GM19043 (cell line): Measurements from ENCODE around the gene TRA2B.

Source experiments
- ATAC-seq: cut with Tn5 transposase; IDR thresholded peaks from one replicate; pipeline ENCODE4 v1.9.1; 2021; ENCODE audit warnings: low read depth; ENCODE audit not compliant: unreplicated experiment

TRA2B gene

DNA sequence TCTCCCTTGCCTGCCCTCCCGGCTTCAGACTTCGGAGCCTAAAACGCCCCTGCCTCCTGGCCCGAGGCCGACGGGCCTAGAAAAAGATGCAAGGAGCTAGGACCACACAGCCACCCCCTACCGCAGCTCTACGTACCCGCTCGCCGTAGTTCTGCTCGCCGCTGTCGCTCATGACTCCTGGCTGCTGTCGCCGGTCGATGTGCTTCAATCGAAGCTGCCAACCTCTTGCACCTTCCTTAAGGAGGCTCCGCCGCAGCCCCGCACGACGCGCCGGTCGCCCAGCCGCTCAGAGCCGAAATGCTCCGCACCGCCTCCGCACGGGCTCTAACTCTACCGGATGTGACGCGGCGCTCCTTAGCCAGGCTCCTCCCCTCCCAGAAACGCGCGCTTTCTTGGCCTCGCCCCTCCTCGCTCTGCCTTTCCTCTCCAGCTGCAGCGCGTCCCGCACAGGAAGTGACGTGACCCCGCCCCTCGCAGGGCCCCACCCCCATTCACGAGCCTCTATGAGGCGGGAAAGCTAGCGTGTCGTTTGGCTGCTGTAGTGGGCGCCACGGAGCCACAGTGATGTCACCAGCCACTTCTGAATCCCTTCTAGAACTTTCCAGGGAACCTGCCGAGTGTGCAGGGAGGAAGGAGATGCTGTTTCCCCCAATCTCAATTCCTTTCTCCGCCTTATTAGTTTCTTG is at the start of gene TRA2B:
Gene TRA2B (minus strand): TSS at position 326 of the 686 bp plus-strand sequence. CDS start 154 bp downstream, at position 172.
- ATAC-seq = peak; percentile 94

DNA sequence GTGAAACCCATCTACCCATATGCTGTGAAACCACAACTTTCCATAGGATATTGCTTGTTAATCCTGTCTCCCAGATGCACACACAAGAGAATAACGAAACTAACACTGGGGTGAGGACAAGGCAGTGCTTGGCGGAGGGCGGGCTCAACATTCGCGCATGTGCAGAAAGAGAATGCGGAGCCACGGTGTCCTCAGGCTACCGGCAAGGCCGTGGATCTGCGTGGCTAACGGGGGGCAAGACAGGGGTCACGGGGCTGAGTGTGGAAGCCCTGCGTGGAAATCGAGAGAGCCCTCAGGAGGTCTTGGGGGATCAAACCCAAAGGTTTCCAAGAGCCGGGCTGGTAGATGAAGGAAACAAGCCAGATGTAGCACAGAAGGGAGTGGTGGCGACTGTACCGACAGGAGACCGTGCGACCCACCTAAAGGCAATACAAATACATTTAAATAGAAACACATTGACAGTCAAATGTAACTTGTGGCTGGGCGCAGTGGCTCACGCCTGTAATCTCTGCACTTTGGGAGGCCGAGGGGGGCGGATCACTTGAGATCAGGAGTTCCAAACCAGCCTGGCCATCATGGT is 48.5 kb upstream of the TRA2B start:
- no peak for ATAC-seq

DNA sequence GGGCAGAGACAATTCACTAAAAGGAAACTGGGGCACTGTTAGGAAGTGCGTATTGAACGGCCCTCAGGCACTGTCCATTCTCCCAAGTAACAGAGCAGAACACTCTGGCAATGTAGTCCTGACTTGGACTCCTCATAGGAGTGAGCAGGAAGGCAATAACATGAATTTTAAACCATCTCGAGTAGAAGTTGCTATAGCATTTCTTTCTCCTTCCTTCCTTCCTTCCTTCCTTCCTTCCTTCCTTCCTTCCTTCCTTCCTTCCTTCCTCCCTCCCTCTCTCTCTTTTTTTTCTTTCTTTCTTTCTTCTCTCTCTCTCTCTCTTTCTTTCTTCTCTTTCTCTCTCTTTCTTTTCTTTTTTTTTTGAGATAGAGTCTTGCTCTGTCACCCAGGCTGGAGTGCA is 46.4 kb upstream of the TRA2B start:
- no peak for ATAC-seq

DNA sequence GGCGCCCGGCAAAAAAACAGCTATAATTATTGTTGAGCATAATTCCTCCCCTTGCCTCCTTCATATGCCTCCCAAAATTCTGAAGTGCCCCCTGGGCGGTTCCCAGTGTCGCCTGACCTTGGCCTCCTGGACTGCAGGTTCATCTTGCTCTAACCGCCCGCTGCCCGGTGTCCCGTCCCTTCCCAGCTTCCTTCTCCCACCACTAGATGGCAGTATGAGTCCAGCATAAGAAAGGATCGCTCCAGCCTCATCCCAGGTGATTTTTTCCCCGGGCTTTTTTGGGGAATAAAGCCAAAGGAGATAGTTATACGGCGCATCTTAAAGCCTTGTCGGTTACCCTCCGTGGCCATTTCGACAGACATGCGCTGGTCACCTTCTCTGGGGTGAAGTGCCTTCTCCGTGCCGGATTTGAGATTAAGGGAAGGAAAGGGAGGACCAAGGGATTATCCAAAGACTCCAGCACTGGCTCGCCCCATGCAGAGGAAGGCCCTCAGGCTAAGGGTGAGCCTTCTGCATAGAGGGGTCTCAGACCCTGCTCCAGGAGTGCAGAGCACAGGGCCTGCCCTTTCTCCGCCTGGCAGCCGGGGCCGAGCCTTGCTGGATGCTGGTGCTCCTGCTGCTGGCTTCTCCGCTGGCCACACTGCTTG is 45.8 kb upstream of the TRA2B start:
- ATAC-seq = no peak

DNA sequence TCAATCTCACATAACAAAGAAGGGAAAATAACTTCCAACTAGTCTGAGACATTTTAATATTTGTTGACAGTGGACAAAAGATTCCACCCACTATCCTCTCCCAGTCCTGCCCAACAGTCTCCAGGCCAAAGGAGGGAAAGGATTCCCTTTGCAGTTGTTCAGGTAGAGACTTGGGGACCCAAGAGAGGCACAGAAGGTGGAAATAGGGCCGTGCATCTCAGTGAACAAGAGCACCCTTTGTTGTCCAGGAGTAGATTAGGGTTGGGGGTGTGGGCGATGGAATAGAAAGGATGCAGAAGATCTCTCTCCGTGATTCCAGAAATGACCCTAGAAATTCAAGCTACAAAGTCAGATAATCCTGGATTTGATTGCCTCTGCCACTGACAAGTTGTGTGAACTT is 44.8 kb upstream of the TRA2B start:
- ATAC-seq = no peak

DNA sequence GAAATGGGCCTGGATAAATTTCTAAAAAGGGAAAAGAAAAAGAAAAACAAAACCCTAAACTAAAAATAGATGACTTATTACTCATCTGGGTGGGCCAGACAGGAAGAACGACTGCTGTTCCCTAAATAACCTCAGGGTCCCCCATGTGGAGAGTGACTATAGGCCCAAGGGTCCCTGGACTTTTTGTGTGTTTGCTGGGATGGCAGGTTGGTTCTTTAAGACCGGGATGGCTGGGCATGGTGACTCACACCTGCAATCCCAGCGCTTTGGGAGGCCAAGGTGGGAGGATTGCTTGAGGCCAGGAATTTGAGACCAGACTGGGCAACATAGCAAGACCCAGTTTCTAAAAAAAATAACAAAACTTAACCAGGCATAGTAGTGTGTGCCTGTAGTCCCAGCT is 43.8 kb upstream of the TRA2B start:
- no peak for ATAC-seq

DNA sequence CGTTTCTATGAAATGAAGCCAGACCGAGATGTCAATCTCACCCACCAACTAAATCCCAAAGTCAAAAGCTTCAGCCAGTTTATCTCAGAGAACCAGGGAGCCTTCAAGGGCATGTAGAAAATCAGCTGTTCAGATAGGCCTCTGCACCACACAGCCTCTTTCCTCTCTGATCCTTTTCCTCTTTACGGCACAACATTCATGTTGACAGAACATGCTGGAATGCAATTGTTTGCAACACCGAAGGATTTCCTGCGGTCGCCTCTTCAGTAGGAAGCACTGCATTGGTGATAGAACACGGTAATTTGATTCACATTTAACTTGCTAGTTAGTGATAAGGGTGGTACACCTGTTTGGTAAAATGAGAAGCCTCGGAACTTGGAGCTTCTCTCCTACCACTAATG is 41.9 kb upstream of the TRA2B start:
- ATAC-seq = no peak

DNA sequence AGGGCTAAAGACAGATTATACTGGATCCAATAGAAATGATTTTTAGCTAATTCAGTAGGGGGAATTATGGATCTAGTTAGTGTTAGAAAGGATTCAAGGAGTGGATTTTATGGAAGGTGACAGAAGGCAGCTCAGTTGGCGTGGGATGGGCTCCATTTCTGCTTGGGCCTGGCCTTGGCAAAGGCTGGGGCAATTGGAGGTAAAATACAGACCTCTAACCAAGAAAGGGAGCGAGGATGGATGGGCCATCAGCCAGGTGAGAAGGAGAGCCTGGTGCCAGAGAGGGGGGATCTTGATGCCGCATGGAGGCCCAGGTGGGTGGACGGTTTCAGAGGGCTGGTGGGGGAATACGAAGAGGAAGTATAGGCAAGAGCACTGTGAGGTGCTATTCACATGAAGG is 40.7 kb upstream of the TRA2B start:
- no peak for ATAC-seq

DNA sequence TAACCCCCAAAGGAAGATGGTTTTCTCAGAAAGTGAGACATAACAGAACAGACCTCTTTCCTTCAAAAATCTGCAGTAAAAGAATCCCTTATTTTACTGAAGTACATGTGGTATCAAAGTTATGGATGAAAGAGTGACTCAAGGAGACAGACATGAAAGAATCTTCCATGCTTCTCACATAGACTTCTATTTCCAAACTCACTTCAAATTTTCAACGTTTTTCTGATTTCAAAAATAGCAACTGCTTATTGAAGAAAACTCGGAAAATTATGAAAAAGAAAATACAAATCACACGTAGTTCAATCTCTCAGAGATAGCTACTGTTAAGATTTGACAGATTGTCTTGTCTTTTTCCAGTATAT is 39.8 kb upstream of the TRA2B start:
- no peak for ATAC-seq

DNA sequence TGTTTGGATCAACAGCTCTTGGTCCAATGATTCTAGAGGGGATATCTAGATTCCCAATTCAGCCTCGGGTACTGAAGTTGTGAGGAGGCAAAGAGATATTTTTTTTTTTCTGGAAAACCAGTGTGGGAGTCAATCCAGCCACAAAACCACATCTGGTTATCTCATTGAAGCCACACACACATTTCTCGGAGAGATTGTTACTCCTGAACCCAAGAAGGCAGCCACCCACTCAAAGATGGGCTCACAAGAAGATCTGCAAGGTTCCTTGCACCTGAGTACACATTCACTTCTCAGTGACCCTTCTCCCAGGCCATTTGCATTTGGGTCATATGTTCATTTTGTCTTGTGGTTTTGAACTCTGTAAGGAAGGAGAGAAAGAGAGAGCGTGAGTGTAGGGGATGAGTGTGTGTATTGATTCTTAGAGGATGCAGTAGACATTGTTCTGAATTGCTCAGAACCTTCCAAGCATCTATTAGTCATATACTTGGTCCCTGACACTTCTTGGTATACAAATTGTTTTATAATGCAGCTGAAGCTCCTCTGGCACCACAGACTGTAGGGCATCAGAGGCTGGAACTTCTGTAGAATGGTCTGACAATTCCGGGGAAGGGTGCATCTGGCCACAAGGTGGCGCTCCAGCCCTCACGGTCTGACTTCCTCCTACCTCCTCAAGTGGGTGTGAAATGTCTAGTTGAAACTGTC is 39.3 kb upstream of the TRA2B start:
- peak; percentile 84 for ATAC-seq

DNA sequence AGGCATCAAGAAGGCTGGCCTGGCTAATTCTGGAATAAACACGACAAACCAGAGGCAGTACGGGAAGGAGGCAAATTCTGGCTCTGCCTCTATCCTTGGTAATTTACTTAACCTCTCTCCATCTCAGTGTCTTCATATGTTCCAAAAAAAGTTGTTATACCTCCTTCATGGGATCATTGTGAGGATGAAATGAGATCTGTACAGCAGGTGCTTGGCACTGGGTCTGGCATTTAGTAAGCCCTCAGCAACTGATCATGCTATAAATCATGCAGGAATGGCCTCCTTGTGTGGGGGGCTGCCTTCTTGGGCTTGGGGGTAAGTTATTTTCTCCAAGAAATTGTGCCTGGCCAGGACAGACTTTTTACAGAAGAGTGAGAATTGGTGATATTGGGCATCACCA is 38.3 kb upstream of the TRA2B start:
- ATAC-seq = no peak

DNA sequence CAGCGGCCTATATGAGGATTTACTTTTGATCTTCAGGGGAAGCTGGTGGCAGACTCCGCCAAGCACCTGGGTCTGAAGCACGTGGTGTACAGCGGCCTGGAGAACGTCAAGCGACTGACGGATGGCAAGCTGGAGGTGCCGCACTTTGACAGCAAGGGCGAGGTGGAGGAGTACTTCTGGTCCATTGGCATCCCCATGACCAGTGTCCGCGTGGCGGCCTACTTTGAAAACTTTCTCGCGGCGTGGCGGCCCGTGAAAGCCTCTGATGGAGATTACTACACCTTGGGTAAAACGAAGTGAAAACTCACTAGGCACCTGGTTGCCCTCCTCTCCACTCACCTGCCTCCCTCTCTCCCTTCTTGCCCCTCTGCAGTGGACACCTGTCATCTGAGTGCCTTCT is 33.8 kb upstream of the TRA2B start:
- no peak for ATAC-seq

DNA sequence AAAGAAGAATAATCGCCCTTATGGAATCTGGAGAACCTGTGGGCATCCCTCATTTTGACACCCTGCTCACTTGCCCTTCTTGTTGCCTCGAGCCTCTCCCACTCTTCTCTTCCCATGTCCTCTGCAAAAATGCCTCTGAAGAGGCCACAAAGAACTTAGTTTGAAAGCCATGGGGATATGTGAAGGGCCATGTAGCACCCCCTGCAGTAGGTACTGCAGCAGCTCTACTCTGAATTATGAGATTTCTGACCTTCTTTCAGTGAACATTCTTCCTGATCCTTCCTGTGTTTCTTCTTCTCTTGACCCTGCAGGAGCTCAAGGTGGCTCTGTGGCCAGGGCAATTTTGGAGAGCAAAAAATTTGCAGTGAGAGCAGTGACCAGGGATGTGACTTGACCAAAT is 30.4 kb upstream of the TRA2B start:
- no peak for ATAC-seq

DNA sequence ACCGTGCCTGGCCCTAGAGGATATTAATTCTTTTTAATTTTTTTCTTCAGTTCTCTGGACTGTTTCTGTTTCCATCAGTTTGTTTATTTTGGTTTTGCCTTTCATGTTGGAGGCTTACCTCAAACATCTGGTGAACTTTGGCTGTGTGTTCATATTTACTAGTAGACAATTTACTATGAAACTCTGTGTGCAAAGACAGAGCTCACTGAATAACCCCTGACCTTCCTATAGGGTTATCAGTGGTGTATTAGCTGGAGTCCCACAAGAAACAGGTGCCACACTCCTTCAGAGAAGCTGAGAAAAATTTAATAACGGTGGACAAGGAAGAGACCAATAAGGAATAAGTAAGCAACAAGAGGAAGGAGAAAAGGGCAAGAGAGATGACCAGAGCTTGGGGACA is 28.8 kb upstream of the TRA2B start:
- no peak for ATAC-seq

DNA sequence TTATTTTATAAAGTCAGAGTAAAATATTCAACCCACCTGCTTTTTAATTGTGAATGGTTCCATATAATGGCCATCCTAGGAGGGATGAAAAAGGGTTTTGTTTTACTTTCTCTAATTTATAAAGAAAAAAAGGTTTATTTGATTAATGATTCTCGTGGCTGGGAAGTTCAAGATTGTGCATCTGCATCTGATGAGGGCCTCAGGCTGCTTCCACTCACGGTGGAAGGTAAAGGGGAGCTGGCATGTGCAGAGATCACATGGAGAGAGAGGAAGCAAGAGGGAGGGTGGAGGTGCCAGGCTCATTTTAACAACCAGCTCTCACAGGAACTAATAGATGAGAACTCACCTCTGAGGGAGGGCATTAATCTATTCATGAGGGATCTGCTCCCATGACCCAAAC is 27.7 kb upstream of the TRA2B start:
- ATAC-seq = no peak

DNA sequence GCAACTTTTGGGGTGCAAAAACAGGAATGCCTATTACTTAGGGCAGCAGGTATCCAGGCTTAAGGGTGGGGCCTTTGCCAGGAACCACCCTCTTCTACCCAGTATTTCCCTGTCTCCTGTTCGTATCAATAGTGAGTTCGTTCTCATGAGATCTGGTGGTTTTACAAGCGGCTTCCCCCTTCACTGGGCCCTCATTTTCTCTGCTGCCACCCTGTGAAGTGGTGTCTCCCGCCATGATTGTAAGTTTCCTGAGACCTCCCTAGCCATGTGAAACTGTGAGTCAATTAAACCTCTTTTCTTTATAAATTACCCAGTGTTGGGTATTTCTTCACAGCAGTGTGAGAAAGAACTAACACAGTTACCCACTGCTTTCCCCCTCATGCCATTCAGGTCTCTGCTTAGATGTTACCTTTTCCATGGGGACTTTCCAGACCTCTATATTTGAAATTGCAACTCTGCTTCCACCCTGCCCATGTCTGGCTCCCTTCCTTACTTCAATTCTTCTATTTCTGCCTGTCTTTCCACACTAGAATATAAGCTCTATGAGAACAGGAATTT is 23.9 kb upstream of the TRA2B start:
- no peak for ATAC-seq

DNA sequence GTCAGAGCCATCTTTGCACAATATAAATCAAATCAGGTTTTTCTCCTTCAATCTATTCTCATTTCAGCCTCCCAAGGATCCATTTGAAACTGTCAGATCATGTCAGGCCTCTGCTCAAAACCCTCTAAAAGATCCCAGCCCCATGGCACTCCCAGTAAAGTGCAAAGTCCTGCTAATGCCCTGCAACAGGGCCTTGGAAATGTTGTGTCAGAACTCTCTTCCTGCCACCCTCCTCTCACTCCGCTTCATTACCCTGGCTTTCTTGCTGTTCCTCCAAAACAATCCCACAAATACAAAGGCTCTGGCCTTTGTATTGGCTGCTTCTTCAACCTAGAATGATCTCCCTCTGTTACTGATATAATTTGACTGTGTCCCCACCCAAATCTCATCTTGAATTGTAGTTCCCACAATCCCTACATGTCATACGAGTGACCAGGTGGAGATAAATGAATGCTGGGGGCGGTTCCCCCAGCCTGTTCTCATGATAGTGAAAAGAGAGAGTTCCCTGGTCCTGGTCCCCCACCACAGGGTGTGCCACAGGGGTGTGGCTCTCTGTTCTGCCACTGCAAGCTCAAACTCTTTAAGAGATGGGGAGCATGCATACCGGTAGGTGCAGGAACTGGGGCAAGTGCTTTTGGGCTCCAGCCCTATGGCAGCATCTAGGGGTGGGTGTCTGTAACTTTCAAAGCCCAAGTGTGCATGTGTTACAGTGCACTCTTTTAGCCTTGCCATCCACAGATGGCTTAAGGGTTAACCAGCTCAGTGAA is 22.9 kb upstream of the TRA2B start:
- no peak for ATAC-seq

DNA sequence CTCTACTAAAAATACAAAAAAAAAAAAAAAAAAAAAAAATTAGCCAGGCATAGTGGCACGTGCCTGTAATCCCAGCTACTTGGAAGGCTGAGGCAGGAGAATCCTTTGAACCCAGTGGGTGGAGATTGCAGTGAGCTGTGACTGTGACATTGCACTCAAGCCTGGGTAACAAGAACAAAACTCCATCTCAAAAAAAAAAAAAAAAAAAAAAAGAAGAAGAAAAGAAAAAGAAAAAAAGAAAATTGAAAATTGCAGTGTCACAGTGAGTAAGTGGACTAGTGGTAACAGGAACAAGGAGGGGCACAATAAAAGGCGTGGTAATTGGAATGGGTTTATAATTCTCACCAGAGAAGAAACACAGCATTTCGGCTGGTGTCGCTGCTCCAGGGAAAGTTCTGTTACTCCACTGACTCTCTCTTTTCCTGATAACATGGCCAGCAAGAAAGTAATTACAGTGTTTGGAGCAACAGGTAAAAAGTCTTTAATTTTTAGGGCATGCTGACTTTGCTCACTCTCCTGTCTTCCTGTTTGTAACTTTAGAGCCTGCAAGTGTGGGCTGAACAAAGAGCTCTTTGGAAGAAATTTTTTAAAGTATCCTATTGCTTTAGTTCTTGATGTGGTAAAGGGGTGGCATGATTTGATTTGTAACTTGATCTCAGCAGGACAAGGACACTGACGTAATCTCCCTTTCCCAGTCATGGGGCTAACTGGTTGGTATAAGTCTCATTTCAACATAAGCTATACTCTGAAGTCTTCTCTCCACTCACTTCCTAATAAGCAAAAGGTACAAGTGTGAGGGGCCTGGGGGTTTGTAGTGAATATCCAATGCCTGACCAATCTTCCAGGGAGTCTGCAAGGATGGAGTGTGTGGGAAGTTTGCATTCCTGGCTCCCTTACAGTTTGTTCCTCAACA is 22.1 kb upstream of the TRA2B start:
- ATAC-seq = no peak

DNA sequence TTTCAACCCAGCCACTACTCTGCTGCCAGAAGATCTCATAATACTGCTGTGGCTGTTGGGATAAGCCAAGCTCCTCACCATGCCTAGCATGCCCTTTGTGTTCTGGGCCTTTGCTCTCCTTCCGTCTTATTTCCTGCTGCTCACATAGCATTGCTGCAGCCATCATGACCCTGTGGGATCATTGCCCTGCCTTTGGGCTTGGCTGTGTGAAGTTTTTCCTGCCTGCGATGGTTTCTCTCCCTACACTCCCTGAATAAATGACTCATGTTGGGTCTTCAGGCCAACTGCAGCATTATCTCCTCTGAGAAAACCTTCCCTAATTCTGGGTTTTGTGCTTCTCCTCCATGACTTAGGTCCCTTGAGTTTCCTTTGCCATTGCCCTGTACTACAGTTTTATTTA is 20.8 kb upstream of the TRA2B start:
- ATAC-seq = no peak

DNA sequence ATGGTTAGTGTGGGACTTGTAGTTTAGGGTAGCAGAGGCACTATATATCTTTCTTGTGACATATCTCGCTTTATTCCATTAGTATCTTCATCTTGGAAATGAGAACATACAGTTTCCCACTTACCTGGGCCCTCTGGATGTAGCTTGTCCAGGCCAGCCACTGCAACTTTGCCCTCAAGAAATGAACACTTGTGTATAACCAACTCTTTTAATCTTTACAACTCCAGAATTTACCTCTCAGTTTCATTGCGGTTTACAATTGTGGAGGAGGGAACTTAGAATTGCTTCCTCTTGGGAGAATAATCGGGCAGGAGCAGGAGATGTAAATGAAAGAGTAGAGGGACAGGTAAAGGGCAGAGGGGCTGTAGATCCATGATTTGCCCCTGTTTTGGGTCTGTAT is 18.4 kb upstream of the TRA2B start:
- no peak for ATAC-seq
